Fibroblast of skin of left biceps (primary cell): ENCODE data around the gene CD8B.
"Not testable (repeated sequence)": the region's sequence is repeated elsewhere in the genome, so short reads cannot be mapped to it uniquely, and the experiment has no call there.

Source experiments
- DNase-seq, 2 experiments: peaks; one replicate each; pipeline ENCODE4 v3.0.0-alpha.2; 2013; ENCODE audit warnings: low read depth in 2 of 2

The CD8B gene

GRCh38 chr2:86836915-86837695 is 24.6 kb downstream of the CD8B start:
- peak; percentile 65 to 73 for DNase-seq

- not testable (repeated sequence) for DNase-seq
Observed at GRCh38 chr2:86835548-86835889, 26.2 kb downstream of the CD8B start.

GRCh38 chr2:86833315-86833714 is 28.4 kb downstream of the CD8B start:
- no peak for DNase-seq

- no peak for DNase-seq
Observed at GRCh38 chr2:86832334-86833096, 29.2 kb downstream of the CD8B start.

GRCh38 chr2:86831537-86831936 is 30.1 kb downstream of the CD8B start:
- no peak for DNase-seq

GRCh38 chr2:86826951-86827350 is 34.7 kb downstream of the CD8B start:
- no peak for DNase-seq

- no peak for DNase-seq
Observed at GRCh38 chr2:86825693-86826381, 35.8 kb downstream of the CD8B start.

- DNase-seq, result no peak
Observed at GRCh38 chr2:86825036-86825692, 36.5 kb downstream of the CD8B start.

- DNase-seq, result no peak
Observed at GRCh38 chr2:86822668-86823345, 38.9 kb downstream of the CD8B start.

- no peak for DNase-seq
Observed at GRCh38 chr2:86821842-86822241, 39.8 kb downstream of the CD8B start.

GRCh38 chr2:86821306-86821705 is 40.4 kb downstream of the CD8B start:
- no peak for DNase-seq

GRCh38 chr2:86818957-86819356 is 42.7 kb downstream of the CD8B start:
- no peak for DNase-seq

- DNase-seq, result no peak
Observed at GRCh38 chr2:86818114-86818801, 43.4 kb downstream of the CD8B start.

GRCh38 chr2:86815611-86816010 is 46.1 kb downstream of the CD8B start:
- DNase-seq, result no peak

GRCh38 chr2:86809481-86810121 is 52.1 kb downstream of the CD8B start:
- no peak for DNase-seq

GRCh38 chr2:86808315-86809161 is 53.1 kb downstream of the CD8B start:
- peak; percentile 26 to 33 for DNase-seq

GRCh38 chr2:86807468-86808275 is 54.0 kb downstream of the CD8B start:
- no peak for DNase-seq

- DNase-seq, result no peak
Observed at GRCh38 chr2:86807133-86807467, 54.6 kb downstream of the CD8B start.
